K562 (cell line): Measurements from ENCODE around the gene NBEA. TPM values are rescaled to one million over a fixed set of nuclear protein-coding genes. Genes with fewer than 3 reads are reported as not detected.

Experiments used
- ARID1B ChIP-seq: fragments of 450-650 bp; IDR thresholded peaks from 2 replicates; pipeline ENCODE4 v1.6.1; 2016; ENCODE audit warnings: antibody characterized with exemption, mild to moderate bottlenecking, inconsistent platforms
- KAT2B ChIP-seq: IDR thresholded peaks from one replicate; pipeline ENCODE4 v1.6.1; 2012; ENCODE audit warnings: low read depth, mild to moderate bottlenecking, control low read depth, inconsistent platforms, low read length, moderate library complexity
- KLF13 ChIP-seq: fragments of 450-650 bp; IDR thresholded peaks from 2 replicates; pipeline ENCODE4 v1.6.1; 2016; ENCODE audit warnings: missing genetic modification characterization, low read depth, mild to moderate bottlenecking, missing compliant biosample characterization, moderate library complexity, borderline replicate concordance
- MBD1 ChIP-seq: fragments of 250-450 bp; sonication (Bioruptor Pico); IDR thresholded peaks from 2 replicates; pipeline ENCODE4 v1.8.0; 2022; ENCODE audit warnings: inconsistent platforms
- ZNF282 ChIP-seq: sonication (generic); formaldehyde crosslinking; IDR thresholded peaks from 2 replicates; pipeline ENCODE4 v1.8.1; 2023; ENCODE audit warnings: missing genetic modification reagents
- ZNF592 ChIP-seq: fragments of 450-650 bp; IDR thresholded peaks from 2 replicates; pipeline ENCODE4 v1.6.1; 2017; ENCODE audit warnings: antibody characterized with exemption, mild to moderate bottlenecking
- polyA plus RNA-seq, 8 experiments: library from polyadenylated mRNA; depleted of rRNA in 4 of 8; stranded (reverse) in 5 of 8; unstranded in 3 of 8; fragments of >200 nt; fragmentation: Nextera tagmentation in 2 of 8; fragmentation: Illumina TruSeq in 1 of 8; extraction: Ambion mirVana in 2 of 8; extraction: Trizol in 1 of 8; gene quantifications; 2 replicates each; pipeline versions ENCODE4 v1.2.1 to v1.2.3, GENCODE V29; 2011 to 2014; ENCODE audit warnings: inconsistent platforms in 1 of 8, missing spikeins in 1 of 8
- total RNA-seq, 7 experiments: library from RNA; depleted of rRNA in 6 of 7; stranded (reverse); fragments of >200 nt in 6 of 7; fragmentation: Illumina TruSeq in 2 of 7; extraction: Trizol in 2 of 7; gene quantifications; 2 replicates each; pipeline versions ENCODE4 v1.2.1 to v1.2.3, GENCODE V29; 2011 to 2021; ENCODE audit warnings: low replicate concordance in 1 of 7

The NBEA gene
- total and polyA plus RNA-seq, 9 of the 15 experiments (the other 6 are each of a cell fraction or from before 2014, with no cell fraction given): 0.03 to 0.94 (median 0.05) TPM; not detected in 2

- no peak for TF ChIP-seq ZNF282 (CRISPR knock-in tag)
- TF ChIP-seq ZNF592: no peak
- TF ChIP-seq KAT2B: no peak
- TF ChIP-seq KLF13 (tag): no peak
- TF ChIP-seq MBD1 (CRISPR knock-in tag): no peak
- TF ChIP-seq ARID1B: no peak
- TF ChIP-seq, all 486 proteins: peak for 0
These were observed 96.9 kb downstream of the NBEA start (continued) for GRCh38 chr13:35039012-35039411.
